ENCODE results near the gene IMPA2. TPM values are rescaled to one million over a fixed set of nuclear protein-coding genes. Genes with fewer than 3 reads are reported as not detected.

IMPA2 gene
- total and polyA plus RNA-seq, 2 of the 4 experiments (the other 2 are of a cell fraction) = 5.4 to 5.5 TPM

DNA sequence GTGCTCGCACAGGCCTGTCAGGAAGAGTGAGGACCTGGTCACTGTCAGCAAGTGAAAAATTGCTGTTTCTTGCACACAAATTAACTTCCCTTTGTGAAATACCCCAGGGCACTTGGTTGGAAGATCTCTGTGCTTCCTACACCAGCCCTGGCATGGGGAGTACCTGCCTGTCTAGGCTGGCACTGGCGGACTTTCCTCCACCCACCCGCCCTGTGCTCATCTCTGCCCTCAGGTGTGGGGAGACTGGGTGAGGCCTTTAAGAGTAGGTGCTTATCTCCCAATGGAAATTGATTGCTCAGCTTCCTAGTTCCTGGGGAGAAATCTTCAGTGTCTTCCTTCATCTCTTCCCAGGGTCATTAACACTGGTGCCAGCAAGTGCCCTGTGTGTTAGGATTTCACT, 42.1 kb downstream of the IMPA2 start:
- no peak overlapping the region for H4K8ac ChIP-seq (ENCODE audit: low read depth in 2 of 2, low read length in 2 of 2)
- no peaks in the 10 kb centered on the region for H3K27me3 ChIP-seq (ENCODE audit: control insufficient read depth, insufficient read depth, low read length)
- WGBS, 2 experiments (ENCODE audit: extremely low coverage in 2 of 2, insufficient read length in 1 of 2) = no CpG with 5 or more reads among the region's 3 CpGs
- H3K27ac ChIP-seq (ENCODE audit: insufficient read depth, low read length) = no peak overlapping the region
- H2BK120ac ChIP-seq (ENCODE audit: low read depth, low read length) = no peak overlapping the region
- intact Hi-C loops (cut with micrococcal nuclease) (no loop called here), dilution Hi-C loops (cut with HindIII; ENCODE audit: low sequenced_read_pairs, unreplicated experiment) (no loop called here), in situ Hi-C loops (cut with MboI; ENCODE audit: low sequenced_read_pairs) (no loop called here)
- no peaks in the 10 kb centered on the region for H3K9me3 ChIP-seq (ENCODE audit: control insufficient read depth, insufficient read depth, low read length)
- H3K18ac ChIP-seq (ENCODE audit: low read depth, low read length) = no peak overlapping the region
- no peaks in the 10 kb centered on the region for H3K79me1 ChIP-seq (ENCODE audit: low read depth in 1 of 2, low read length in 2 of 2)
- POLR2A ChIA-PET (ENCODE audit: unreplicated experiment) = no interaction called here
- H4K91ac ChIP-seq (ENCODE audit: insufficient read depth, low read depth, low read length) = no peak overlapping the region
- no peak overlapping the region for H3K4ac ChIP-seq (ENCODE audit: low read depth, low read length)
- DNase-seq (no peak), ATAC-seq (ENCODE audit: low read depth) (no peak)
- H2BK5ac ChIP-seq (ENCODE audit: low read depth, low read length, poor library complexity, severe bottlenecking) = no peak overlapping the region
- H2AFZ ChIP-seq (replicated peaks; ENCODE audit: low read length, poor library complexity) = no peak overlapping the region
- CTCF ChIA-PET = no interaction called here
- no peak overlapping the region for H3K9ac ChIP-seq (ENCODE audit: low read depth, low read length)
- H3K9me1 ChIP-seq (ENCODE audit: insufficient read depth, low read length) = peaks cover 3% of the 10 kb centered on the region; the same call in 1 of the 2 replicates
- H4K20me1 ChIP-seq (ENCODE audit: insufficient read depth, low read length) = no peaks in the 10 kb centered on the region
- TF ChIP-seq CEBPB (IDR thresholded peaks at IDR 0.05; ENCODE audit: low read depth, low read length) (no peak), RCOR1 (IDR thresholded peaks at IDR 0.05; ENCODE audit: insufficient replicate concordance, low read length) (no peak), CHD1 (IDR thresholded peaks at IDR 0.05; ENCODE audit: low read depth, low read length) (no peak), USF2 (IDR thresholded peaks at IDR 0.05; ENCODE audit: low read depth, low read length) (no peak), MAZ (IDR thresholded peaks at IDR 0.05; ENCODE audit: borderline replicate concordance, low read depth, low read length) (no peak), RAD21 (IDR thresholded peaks at IDR 0.05; ENCODE audit: low read length) (no peak), RFX5 (IDR thresholded peaks at IDR 0.05; ENCODE audit: low read depth, low read length) (no peak), BHLHE40 (IDR thresholded peaks at IDR 0.05; ENCODE audit: low read depth, low read length) (no peak), MXI1 (IDR thresholded peaks at IDR 0.05; ENCODE audit: borderline replicate concordance, low read depth, low read length) (no peak), FOS (IDR thresholded peaks at IDR 0.05; ENCODE audit: low read depth, low read length) (no peak), SMC3 (IDR thresholded peaks at IDR 0.05; ENCODE audit: low read depth, low read length) (no peak), POLR2A (IDR thresholded peaks at IDR 0.05; ENCODE audit: low read depth, low read length) (no peak), MAFK (IDR thresholded peaks at IDR 0.05; ENCODE audit: low read depth, low read length) (no peak), NFE2L2 (IDR thresholded peaks at IDR 0.05; ENCODE audit: low read depth, low read length) (no peak)
- TF ChIP-seq, protein P1, sequence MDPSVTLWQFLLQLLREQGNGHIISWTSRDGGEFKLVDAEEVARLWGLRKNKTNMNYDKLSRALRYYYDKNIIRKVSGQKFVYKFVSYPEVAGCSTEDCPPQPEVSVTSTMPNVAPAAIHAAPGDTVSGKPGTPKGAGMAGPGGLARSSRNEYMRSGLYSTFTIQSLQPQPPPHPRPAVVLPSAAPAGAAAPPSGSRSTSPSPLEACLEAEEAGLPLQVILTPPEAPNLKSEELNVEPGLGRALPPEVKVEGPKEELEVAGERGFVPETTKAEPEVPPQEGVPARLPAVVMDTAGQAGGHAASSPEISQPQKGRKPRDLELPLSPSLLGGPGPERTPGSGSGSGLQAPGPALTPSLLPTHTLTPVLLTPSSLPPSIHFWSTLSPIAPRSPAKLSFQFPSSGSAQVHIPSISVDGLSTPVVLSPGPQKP (IDR thresholded peaks at IDR 0.05; ENCODE audit: borderline replicate concordance, low read depth, low read length) = no peak
- TF ChIP-seq, protein P2, sequence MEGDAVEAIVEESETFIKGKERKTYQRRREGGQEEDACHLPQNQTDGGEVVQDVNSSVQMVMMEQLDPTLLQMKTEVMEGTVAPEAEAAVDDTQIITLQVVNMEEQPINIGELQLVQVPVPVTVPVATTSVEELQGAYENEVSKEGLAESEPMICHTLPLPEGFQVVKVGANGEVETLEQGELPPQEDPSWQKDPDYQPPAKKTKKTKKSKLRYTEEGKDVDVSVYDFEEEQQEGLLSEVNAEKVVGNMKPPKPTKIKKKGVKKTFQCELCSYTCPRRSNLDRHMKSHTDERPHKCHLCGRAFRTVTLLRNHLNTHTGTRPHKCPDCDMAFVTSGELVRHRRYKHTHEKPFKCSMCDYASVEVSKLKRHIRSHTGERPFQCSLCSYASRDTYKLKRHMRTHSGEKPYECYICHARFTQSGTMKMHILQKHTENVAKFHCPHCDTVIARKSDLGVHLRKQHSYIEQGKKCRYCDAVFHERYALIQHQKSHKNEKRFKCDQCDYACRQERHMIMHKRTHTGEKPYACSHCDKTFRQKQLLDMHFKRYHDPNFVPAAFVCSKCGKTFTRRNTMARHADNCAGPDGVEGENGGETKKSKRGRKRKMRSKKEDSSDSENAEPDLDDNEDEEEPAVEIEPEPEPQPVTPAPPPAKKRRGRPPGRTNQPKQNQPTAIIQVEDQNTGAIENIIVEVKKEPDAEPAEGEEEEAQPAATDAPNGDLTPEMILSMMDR (conservative IDR thresholded peaks at IDR 0.05; ENCODE audit: low read depth, low read length) = no peak
- no peak overlapping the region for H3K23ac ChIP-seq (ENCODE audit: low read depth, low read length)
- no peak overlapping the region for H3K14ac ChIP-seq (replicated peaks; ENCODE audit: low read depth, low read length)
- no peak overlapping the region for H2BK15ac ChIP-seq (ENCODE audit: low read depth, low read length)
- H3K56ac ChIP-seq (ENCODE audit: extremely low read depth, insufficient read depth, low read length) = no peak overlapping the region
- no peak overlapping the region for H2AK5ac ChIP-seq (ENCODE audit: low read depth, low read length)
- H3K4me2 ChIP-seq (ENCODE audit: low read depth, low read length) = no peak overlapping the region
- no peak overlapping the region for H3K4me3 ChIP-seq (ENCODE audit: insufficient read depth, low read depth, low read length)
- H2AK9ac ChIP-seq (replicated peaks; ENCODE audit: low read depth, low read length, poor library complexity) = no peak overlapping the region
- peaks cover 13% of the 10 kb centered on the region for H3K36me3 ChIP-seq (ENCODE audit: control insufficient read depth, insufficient read depth, low read length)
- H3K4me1 ChIP-seq (ENCODE audit: control insufficient read depth, insufficient read depth, low read length) = no peaks in the 10 kb centered on the region; the same call in 1 of the 2 replicates
- no peak overlapping the region for H4K5ac ChIP-seq (ENCODE audit: low read depth, low read length)
- no peak overlapping the region for H2BK20ac ChIP-seq (ENCODE audit: low read depth, low read length)
- BruUV-seq (replicated peaks) = no TSS peak
